ENCODE measurements around the gene S100A5. TPM values are rescaled to one million over a fixed set of nuclear protein-coding genes. Genes with fewer than 3 reads are reported as not detected.

Gene S100A5
- total RNA-seq, 3 donors from 2014 or later, result not detected

- DNase-seq (ENCODE audit: low spot score in 2 of 2), result peak; percentile 81 to 87
- no peak for TF ChIP-seq POLR2A (IDR thresholded peaks at IDR 0.05)
- peak; percentile 43 to 62 (median 57) for TF ChIP-seq POLR2AphosphoS5 (IDR thresholded peaks at IDR 0.05)
- peak; percentile 21 to 94 (median 85) for TF ChIP-seq CTCF (IDR thresholded peaks at IDR 0.05)
- Histone ChIP-seq H3K27me3 (no peaks in the 10 kb centered on the region), H3K4me3 (peak overlapping the region; percentile 76 to 91 (median 86)), H3K4me1 (no peaks in the 10 kb centered on the region), H3K27ac (peak overlapping the region; percentile 98 to 99), H3K9me3 (no peaks in the 10 kb centered on the region), H3K36me3 (no peaks in the 10 kb centered on the region)
- intact Hi-C loops (cut with DNase I; ENCODE audit: low total_unique reads), result no loop called here
These were observed 7.8 kb downstream of the S100A5 start for GRCh38 chr1:153532769-153533599.

- H3K9me3 ChIP-seq, result no peaks in the 10 kb centered on the region
- intact Hi-C loops (cut with DNase I; ENCODE audit: low total_unique reads), result no loop called here
- no peaks in the 10 kb centered on the region for H3K4me1 ChIP-seq
- H3K27me3 ChIP-seq, result no peaks in the 10 kb centered on the region
- H3K4me3 ChIP-seq, result no peak overlapping the region
- TF ChIP-seq CTCF (IDR thresholded peaks at IDR 0.05), result no peak
- TF ChIP-seq POLR2A (IDR thresholded peaks at IDR 0.05), result no peak
- TF ChIP-seq POLR2AphosphoS5 (IDR thresholded peaks at IDR 0.05), result no peak
- peak overlapping the region; percentile 28 to 99 for H3K27ac ChIP-seq
- H3K36me3 ChIP-seq, result no peaks in the 10 kb centered on the region
- DNase-seq (ENCODE audit: low spot score in 2 of 2), result no peak
These were observed 8.6 kb downstream of the S100A5 start for GRCh38 chr1:153532181-153532580.

GRCh38 chr1:153531638-153532037, 9.1 kb downstream of the S100A5 start:
- Histone ChIP-seq H3K27ac (peak overlapping the region; percentile 40 to 99), H3K4me1 (peaks cover 0 to 2% of the 10 kb centered on the region in 2 donors), H3K27me3 (no peaks in the 10 kb centered on the region), H3K9me3 (no peaks in the 10 kb centered on the region), H3K4me3 (no peak overlapping the region), H3K36me3 (no peaks in the 10 kb centered on the region)
- TF ChIP-seq POLR2A (IDR thresholded peaks at IDR 0.05) (no peak), CTCF (IDR thresholded peaks at IDR 0.05) (no peak), POLR2AphosphoS5 (IDR thresholded peaks at IDR 0.05) (no peak)
- intact Hi-C loops (cut with DNase I; ENCODE audit: low total_unique reads), result loop anchor here (2.0 kb wide), 1 partner anchor 33 kb away; the partner anchor contains the start of gene S100A2
- DNase-seq (ENCODE audit: low spot score in 2 of 2), result no peak

GRCh38 chr1:153527683-153528040, 13.1 kb downstream of the S100A5 start:
- H3K27ac ChIP-seq, result peak overlapping the region; percentile 45 to 51
- H3K27me3 ChIP-seq, result no peaks in the 10 kb centered on the region
- no peak overlapping the region for H3K4me3 ChIP-seq
- TF ChIP-seq POLR2A (IDR thresholded peaks at IDR 0.05), result no peak
- no peak for TF ChIP-seq CTCF (IDR thresholded peaks at IDR 0.05)
- no peak for TF ChIP-seq POLR2AphosphoS5 (IDR thresholded peaks at IDR 0.05)
- H3K9me3 ChIP-seq, result no peaks in the 10 kb centered on the region
- peaks cover 0 to 2% of the 10 kb centered on the region in 2 donors for H3K4me1 ChIP-seq
- no peak for DNase-seq (ENCODE audit: low spot score in 2 of 2)
- intact Hi-C loops (cut with DNase I; ENCODE audit: low total_unique reads), result no loop called here
- H3K36me3 ChIP-seq, result no peaks in the 10 kb centered on the region

GRCh38 chr1:153527023-153527682, 13.6 kb downstream of the S100A5 start:
- TF ChIP-seq POLR2A (IDR thresholded peaks at IDR 0.05), result no peak
- no peak for TF ChIP-seq POLR2AphosphoS5 (IDR thresholded peaks at IDR 0.05)
- no peak for TF ChIP-seq CTCF (IDR thresholded peaks at IDR 0.05)
- intact Hi-C loops (cut with DNase I; ENCODE audit: low total_unique reads), result no loop called here
- Histone ChIP-seq H3K36me3 (no peaks in the 10 kb centered on the region), H3K27me3 (no peaks in the 10 kb centered on the region), H3K4me3 (no peak overlapping the region), H3K27ac (peak overlapping the region; percentile 45 to 51), H3K4me1 (peaks cover 0 to 2% of the 10 kb centered on the region in 2 donors), H3K9me3 (no peaks in the 10 kb centered on the region)
- no peak for DNase-seq (ENCODE audit: low spot score in 2 of 2)

Data from breast epithelium (tissue), 4 donors.